Smooth muscle cell (in vitro differentiated cells): ENCODE results near the gene TBL1XR1. TPM values are rescaled to one million over a fixed set of nuclear protein-coding genes. Genes with fewer than 3 reads are reported as not detected.
A peak's percentile ranks its signal among the peaks of the same experiment; 100 is the strongest.
"Not testable (repeated sequence)": the region's sequence is repeated elsewhere in the genome, so short reads cannot be mapped to it uniquely, and the experiment has no call there.

ENCODE experiments used
- DNase-seq: peaks from one replicate; lab custom pipeline; 2025; ENCODE audit not compliant: unreplicated experiment; lab: John Stamatoyannopoulos, UW
- H2AFZ ChIP-seq: fragments of 200-600 bp; sonication (generic); 2 replicates; pipeline ENCODE4 v1.6.0; 2016; ENCODE audit warnings: antibody characterized with exemption, low read depth, mild to moderate bottlenecking
- H3F3A ChIP-seq: fragments of 200-600 bp; sonication (generic); 2 replicates; pipeline ENCODE4 v1.6.0; 2017; ENCODE audit warnings: antibody characterized with exemption, low read depth
- H3K27ac ChIP-seq: fragments of 200-600 bp; sonication (generic); 2 replicates; pipeline ENCODE4 v1.5.1; 2016; ENCODE audit warnings: low read depth, mild to moderate bottlenecking
- H3K27me3 ChIP-seq: fragments of 200-600 bp; sonication (generic); 2 replicates; pipeline ENCODE4 v1.6.1; 2016; ENCODE audit warnings: low read depth, mild to moderate bottlenecking
- H3K36me3 ChIP-seq: fragments of 200-600 bp; sonication (generic); 2 replicates; pipeline ENCODE4 v1.5.1; 2016; ENCODE audit warnings: low read depth
- H3K4me1 ChIP-seq: fragments of 200-600 bp; sonication (generic); 2 replicates; pipeline ENCODE4 v1.5.1; 2016; ENCODE audit warnings: low read depth
- H3K4me2 ChIP-seq: fragments of 200-600 bp; sonication (generic); 2 replicates; pipeline ENCODE4 v1.6.0; 2016; ENCODE audit warnings: mild to moderate bottlenecking
- H3K4me3 ChIP-seq: fragments of 200-600 bp; sonication (generic); 2 replicates; pipeline ENCODE4 v1.5.1; 2016; ENCODE audit warnings: mild to moderate bottlenecking
- H3K79me2 ChIP-seq: fragments of 200-600 bp; sonication (generic); 2 replicates; pipeline ENCODE4 v1.6.0; 2016; ENCODE audit warnings: low read depth, mild to moderate bottlenecking
- H3K9ac ChIP-seq: fragments of 200-600 bp; sonication (generic); 2 replicates; pipeline ENCODE4 v1.6.0; 2016; ENCODE audit warnings: low read depth
- H3K9me3 ChIP-seq: fragments of 200-600 bp; sonication (generic); replicated peaks from 2 replicates; pipeline ENCODE4 v1.5.1; 2016; ENCODE audit warnings: low read depth
- H4K20me1 ChIP-seq: fragments of 200-600 bp; sonication (generic); 2 replicates; pipeline ENCODE4 v1.6.0; 2016; ENCODE audit warnings: low read depth
- CTCF ChIP-seq: fragments of 200-600 bp; sonication (generic); IDR thresholded peaks from 2 replicates; pipeline ENCODE4 v1.5.1; 2017; ENCODE audit warnings: borderline replicate concordance, mild to moderate bottlenecking, antibody characterized with exemption; ENCODE audit not compliant: insufficient read depth, poor library complexity, severe bottlenecking
- WGBS: methylation state at CpG from one replicate; pipeline ENCODE4 v1.1.7; 2016; ENCODE audit warnings: low lambda C conversion rate; 5-methylcytosine and 5-hydroxymethylcytosine counted together
- polyA plus RNA-seq: library from polyadenylated mRNA; unstranded; fragments of >200 nt; fragmentation: Nextera tagmentation; extraction: Ambion mirVana; gene quantifications from 2 replicates; pipeline ENCODE4 v1.2.1, GENCODE V29; 2016
- total RNA-seq: library from RNA; depleted of rRNA; stranded (reverse); fragments of >200 nt; gene quantifications from 2 replicates; pipeline ENCODE4 v1.2.3, GENCODE V29; 2014

TBL1XR1 gene
- total and polyA plus RNA-seq, 2 experiments from 2014 or later = 19.9 to 115 TPM

- Histone ChIP-seq H4K20me1 (peaks cover 100% of the 10 kb centered on the region), H3K4me3 (no peak overlapping the region), H3F3A (no peaks in the 10 kb centered on the region), H3K9me3 (no peaks in the 10 kb centered on the region), H3K4me2 (no peak overlapping the region), H3K4me1 (peaks cover 6% of the 10 kb centered on the region), H3K79me2 (peaks cover 100% of the 10 kb centered on the region), H3K27me3 (no peaks in the 10 kb centered on the region), H3K27ac (no peak overlapping the region), H3K9ac (no peak overlapping the region), H2AFZ (no peak overlapping the region), H3K36me3 (no peaks in the 10 kb centered on the region)
- TF ChIP-seq CTCF = no peak
- DNase-seq = no peak
- 94% methylated on average over 1 of the region's 1 CpG for WGBS
These were observed 11.0 kb downstream of the TBL1XR1 start for GRCh38 chr3:177186306-177186705.

- Histone ChIP-seq H4K20me1 (peaks cover 100% of the 10 kb centered on the region), H3K9ac (no peak overlapping the region), H3K4me2 (no peak overlapping the region), H3K4me3 (no peak overlapping the region), H3K27ac (no peak overlapping the region), H3K27me3 (no peaks in the 10 kb centered on the region), H3K9me3 (no peaks in the 10 kb centered on the region), H3F3A (no peaks in the 10 kb centered on the region), H2AFZ (no peak overlapping the region), H3K4me1 (peaks cover 3% of the 10 kb centered on the region), H3K36me3 (no peaks in the 10 kb centered on the region), H3K79me2 (peaks cover 100% of the 10 kb centered on the region)
- DNase-seq = no peak
- no peak for TF ChIP-seq CTCF
- 93% methylated on average over 7 of the region's 7 CpGs for WGBS
These were observed 12.2 kb downstream of the TBL1XR1 start for GRCh38 chr3:177185035-177185574.

- DNase-seq, H3K9me3 ChIP-seq, H3K27me3 ChIP-seq, H3K4me3 ChIP-seq, H3K4me1 ChIP-seq, H3K36me3 ChIP-seq, H3K4me2 ChIP-seq, H3K9ac ChIP-seq, H2AFZ ChIP-seq, H3F3A ChIP-seq: not testable (repeated sequence)
- peaks cover 100% of the 10 kb centered on the region for H4K20me1 ChIP-seq
- H3K27ac ChIP-seq = peak overlapping the region; percentile 24
- H3K79me2 ChIP-seq = peaks cover 100% of the 10 kb centered on the region
- WGBS = 87% methylated on average over 3 of the region's 3 CpGs
These were observed 12.7 kb downstream of the TBL1XR1 start for GRCh38 chr3:177184602-177185001.

GRCh38 chr3:177182352-177182751 lies 14.9 kb downstream of the TBL1XR1 start:
- H2AFZ ChIP-seq = no peak overlapping the region
- H3K9ac ChIP-seq = no peak overlapping the region
- H3K4me2 ChIP-seq = no peak overlapping the region
- H3K27me3 ChIP-seq = no peaks in the 10 kb centered on the region
- H3K36me3 ChIP-seq = no peaks in the 10 kb centered on the region
- TF ChIP-seq CTCF = no peak
- 96% methylated on average over 1 of the region's 1 CpG for WGBS
- H4K20me1 ChIP-seq = peaks cover 100% of the 10 kb centered on the region
- no peaks in the 10 kb centered on the region for H3F3A ChIP-seq
- peaks cover 3% of the 10 kb centered on the region for H3K4me1 ChIP-seq
- peak overlapping the region; percentile 3 for H3K27ac ChIP-seq
- no peaks in the 10 kb centered on the region for H3K9me3 ChIP-seq
- no peak overlapping the region for H3K4me3 ChIP-seq
- peaks cover 100% of the 10 kb centered on the region for H3K79me2 ChIP-seq
- DNase-seq = no peak
